ENCODE measurements around the gene ZNF280B. TPM values are rescaled to one million over a fixed set of nuclear protein-coding genes. Genes with fewer than 3 reads are reported as not detected.

ZNF280B gene
- polyA plus RNA-seq, 1 donor from 2014 or later = 0.98 TPM

DNA sequence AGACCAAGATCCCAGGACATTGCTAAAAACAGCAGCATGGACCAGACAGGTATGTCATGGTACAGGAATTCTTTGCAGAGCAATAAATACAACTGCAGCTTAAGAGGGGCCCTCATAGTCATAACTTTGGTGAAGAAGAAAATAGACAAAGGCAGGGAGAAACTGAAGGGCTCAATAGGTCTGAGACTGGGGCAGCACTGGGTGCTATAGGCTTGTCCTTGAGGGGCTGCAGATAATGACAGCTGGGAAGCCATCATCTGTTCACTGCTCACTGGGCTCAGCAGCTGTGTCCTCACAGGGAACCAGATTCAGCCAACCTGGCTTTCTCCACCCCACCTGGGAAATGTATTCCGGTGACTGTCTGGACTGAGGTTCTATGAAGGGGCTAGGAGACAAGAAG, 68.4 kb downstream of the ZNF280B start:
- Histone ChIP-seq H4K20me1 (ENCODE audit: insufficient read depth) (no peaks in the 10 kb centered on the region), H3K27ac (ENCODE audit: low read length) (no peak overlapping the region), H3K9me2 (ENCODE audit: insufficient read depth, low read length) (no peaks in the 10 kb centered on the region), H3K27me3 (ENCODE audit: insufficient read depth, low read depth, low read length) (no peaks in the 10 kb centered on the region), H3K79me2 (replicated peaks; ENCODE audit: insufficient read depth, low read length) (no peaks in the 10 kb centered on the region), H3K4me2 (ENCODE audit: low read length) (no peak overlapping the region), H2AFZ (ENCODE audit: low read depth, low read length) (no peak overlapping the region), H3F3A (ENCODE audit: insufficient read depth, low read length, poor library complexity, severe bottlenecking) (no peaks in the 10 kb centered on the region), H3K4me3 (ENCODE audit: low read length) (no peak overlapping the region), H3K9ac (ENCODE audit: low read length) (no peak overlapping the region), H3K9me3 (ENCODE audit: low read length) (no peaks in the 10 kb centered on the region), H3K36me3 (ENCODE audit: insufficient read depth, low read length) (no peaks in the 10 kb centered on the region)
- TF ChIP-seq EZH2 (IDR thresholded peaks at IDR 0.05; ENCODE audit: borderline replicate concordance, insufficient read depth, low read length, poor library complexity, severe bottlenecking) (no peak), RAD21 (conservative IDR thresholded peaks at IDR 0.05) (no peak), TAF1 (IDR thresholded peaks at IDR 0.05; ENCODE audit: low read depth) (no peak), MXI1 (conservative IDR thresholded peaks at IDR 0.05; ENCODE audit: poor library complexity, severe bottlenecking) (no peak), POLR2AphosphoS5 (IDR thresholded peaks at IDR 0.05) (no peak), SMC3 (conservative IDR thresholded peaks at IDR 0.05; ENCODE audit: poor library complexity) (no peak), EP300 (conservative IDR thresholded peaks at IDR 0.05; ENCODE audit: poor library complexity, severe bottlenecking) (no peak)
- TF ChIP-seq, protein P1, sequence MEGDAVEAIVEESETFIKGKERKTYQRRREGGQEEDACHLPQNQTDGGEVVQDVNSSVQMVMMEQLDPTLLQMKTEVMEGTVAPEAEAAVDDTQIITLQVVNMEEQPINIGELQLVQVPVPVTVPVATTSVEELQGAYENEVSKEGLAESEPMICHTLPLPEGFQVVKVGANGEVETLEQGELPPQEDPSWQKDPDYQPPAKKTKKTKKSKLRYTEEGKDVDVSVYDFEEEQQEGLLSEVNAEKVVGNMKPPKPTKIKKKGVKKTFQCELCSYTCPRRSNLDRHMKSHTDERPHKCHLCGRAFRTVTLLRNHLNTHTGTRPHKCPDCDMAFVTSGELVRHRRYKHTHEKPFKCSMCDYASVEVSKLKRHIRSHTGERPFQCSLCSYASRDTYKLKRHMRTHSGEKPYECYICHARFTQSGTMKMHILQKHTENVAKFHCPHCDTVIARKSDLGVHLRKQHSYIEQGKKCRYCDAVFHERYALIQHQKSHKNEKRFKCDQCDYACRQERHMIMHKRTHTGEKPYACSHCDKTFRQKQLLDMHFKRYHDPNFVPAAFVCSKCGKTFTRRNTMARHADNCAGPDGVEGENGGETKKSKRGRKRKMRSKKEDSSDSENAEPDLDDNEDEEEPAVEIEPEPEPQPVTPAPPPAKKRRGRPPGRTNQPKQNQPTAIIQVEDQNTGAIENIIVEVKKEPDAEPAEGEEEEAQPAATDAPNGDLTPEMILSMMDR (IDR thresholded peaks at IDR 0.05; ENCODE audit: poor library complexity, severe bottlenecking) = no peak
- TF ChIP-seq, protein P2, sequence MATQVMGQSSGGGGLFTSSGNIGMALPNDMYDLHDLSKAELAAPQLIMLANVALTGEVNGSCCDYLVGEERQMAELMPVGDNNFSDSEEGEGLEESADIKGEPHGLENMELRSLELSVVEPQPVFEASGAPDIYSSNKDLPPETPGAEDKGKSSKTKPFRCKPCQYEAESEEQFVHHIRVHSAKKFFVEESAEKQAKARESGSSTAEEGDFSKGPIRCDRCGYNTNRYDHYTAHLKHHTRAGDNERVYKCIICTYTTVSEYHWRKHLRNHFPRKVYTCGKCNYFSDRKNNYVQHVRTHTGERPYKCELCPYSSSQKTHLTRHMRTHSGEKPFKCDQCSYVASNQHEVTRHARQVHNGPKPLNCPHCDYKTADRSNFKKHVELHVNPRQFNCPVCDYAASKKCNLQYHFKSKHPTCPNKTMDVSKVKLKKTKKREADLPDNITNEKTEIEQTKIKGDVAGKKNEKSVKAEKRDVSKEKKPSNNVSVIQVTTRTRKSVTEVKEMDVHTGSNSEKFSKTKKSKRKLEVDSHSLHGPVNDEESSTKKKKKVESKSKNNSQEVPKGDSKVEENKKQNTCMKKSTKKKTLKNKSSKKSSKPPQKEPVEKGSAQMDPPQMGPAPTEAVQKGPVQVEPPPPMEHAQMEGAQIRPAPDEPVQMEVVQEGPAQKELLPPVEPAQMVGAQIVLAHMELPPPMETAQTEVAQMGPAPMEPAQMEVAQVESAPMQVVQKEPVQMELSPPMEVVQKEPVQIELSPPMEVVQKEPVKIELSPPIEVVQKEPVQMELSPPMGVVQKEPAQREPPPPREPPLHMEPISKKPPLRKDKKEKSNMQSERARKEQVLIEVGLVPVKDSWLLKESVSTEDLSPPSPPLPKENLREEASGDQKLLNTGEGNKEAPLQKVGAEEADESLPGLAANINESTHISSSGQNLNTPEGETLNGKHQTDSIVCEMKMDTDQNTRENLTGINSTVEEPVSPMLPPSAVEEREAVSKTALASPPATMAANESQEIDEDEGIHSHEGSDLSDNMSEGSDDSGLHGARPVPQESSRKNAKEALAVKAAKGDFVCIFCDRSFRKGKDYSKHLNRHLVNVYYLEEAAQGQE (IDR thresholded peaks at IDR 0.05; ENCODE audit: borderline replicate concordance) = no peak

Other genes starting within 250 kb of the ZNF280B start
- gene ZNF280A, start 11.5 kb upstream of the ZNF280B start, polyA plus RNA-seq = not detected in 2 replicates
- not detected in 2 replicates for gene PRAME, start 50.5 kb upstream of the ZNF280B start, polyA plus RNA-seq
- not detected in 2 replicates for gene GGTLC2, start 135.9 kb upstream of the ZNF280B start, polyA plus RNA-seq

Data from neural cell (in vitro differentiated cells).